Neural crest cell (in vitro differentiated cells): Measurements from ENCODE around the gene UBAP2. TPM values are rescaled to one million over a fixed set of nuclear protein-coding genes. Genes with fewer than 3 reads are reported as not detected.

Experiments
- DNase-seq: peaks from one replicate; pipeline ENCODE4 v3.0.0; 2021; ENCODE audit warnings: low read depth, mixed read lengths, low spot score
- H3K27ac Mint-ChIP-seq: one replicate; pipeline ENCODE4 v1.8.0; 2021; ENCODE audit warnings: mild to moderate bottlenecking, mixed read lengths; ENCODE audit not compliant: unreplicated experiment
- H3K27me3 Mint-ChIP-seq: 2 replicates; pipeline ENCODE4 v1.8.0; 2021; ENCODE audit warnings: low read depth, mild to moderate bottlenecking, mixed read lengths
- H3K36me3 Mint-ChIP-seq: 2 replicates; pipeline ENCODE4 v1.8.0; 2021; ENCODE audit warnings: low read depth, mild to moderate bottlenecking, mixed read lengths
- H3K4me1 Mint-ChIP-seq: 2 replicates; pipeline ENCODE4 v1.8.0; 2021; ENCODE audit warnings: mixed read lengths
- H3K4me3 Mint-ChIP-seq: one replicate; pipeline ENCODE4 v1.8.0; 2021; ENCODE audit warnings: mild to moderate bottlenecking, mixed read lengths
- H3K9me3 Mint-ChIP-seq: 2 replicates; pipeline ENCODE4 v1.8.0; 2021; ENCODE audit warnings: mixed read lengths
- total RNA-seq: library from RNA; stranded (reverse); gene quantifications from 2 replicates; pipeline ENCODE4 v1.2.1, GENCODE V29; 2021
- TF ChIP-seq, protein P1 (sequence below): fragments of 200-600 bp; sonication (generic); conservative IDR thresholded peaks from 2 replicates; pipeline ENCODE4 v1.5.0; 2021; ENCODE audit warnings: antibody characterized with exemption, mild to moderate bottlenecking

Gene UBAP2
- total RNA-seq, 1 donor from 2014 or later: 62.7 TPM

DNA sequence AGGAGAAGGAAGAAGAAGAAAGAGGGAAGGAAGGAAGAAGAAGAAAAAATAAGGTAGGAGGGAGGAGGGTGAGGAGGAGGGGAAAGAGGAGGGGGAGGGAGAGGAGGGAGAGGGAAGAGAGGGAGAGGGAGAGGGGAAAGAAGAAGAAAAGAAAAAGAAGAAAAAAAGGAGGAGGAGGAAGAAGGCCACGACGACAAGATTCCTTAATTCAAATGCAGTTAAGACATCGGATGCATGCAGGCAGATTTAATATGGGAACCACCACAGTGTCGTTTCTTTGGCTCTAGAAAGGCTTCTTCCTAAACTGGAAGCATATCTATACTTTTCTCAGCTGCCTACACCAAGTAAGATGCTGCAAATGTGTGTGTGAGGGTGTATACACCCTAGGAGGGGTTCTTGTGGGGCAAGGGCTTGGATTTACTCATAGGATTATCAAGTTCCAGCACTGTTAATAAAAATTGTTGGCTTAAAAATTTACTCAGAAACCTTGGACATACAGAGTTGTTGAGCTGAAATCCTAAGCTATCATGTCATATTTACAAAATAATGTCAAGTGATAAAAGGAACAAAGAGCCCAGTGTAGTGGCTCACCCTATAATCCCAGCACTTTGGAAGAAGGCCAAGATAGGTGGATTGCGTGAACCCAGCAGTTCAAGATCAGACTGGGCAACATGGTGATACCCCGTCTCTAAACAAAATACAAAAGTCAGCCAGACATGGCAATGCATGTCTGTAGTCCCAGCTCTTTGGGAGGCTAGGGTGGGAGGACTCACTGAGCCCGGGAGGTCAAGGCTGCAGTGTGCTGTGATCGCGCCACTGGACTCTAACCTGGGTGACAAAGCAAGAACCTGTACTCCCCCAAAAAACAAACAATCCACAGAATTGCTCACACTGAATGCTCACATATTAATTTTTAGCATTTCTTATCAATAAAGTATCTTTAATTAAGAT is 108.5 kb downstream of the UBAP2 start:
- no peaks in the 10 kb centered on the region for H3K9me3 Mint-ChIP-seq
- TF ChIP-seq, protein P1, sequence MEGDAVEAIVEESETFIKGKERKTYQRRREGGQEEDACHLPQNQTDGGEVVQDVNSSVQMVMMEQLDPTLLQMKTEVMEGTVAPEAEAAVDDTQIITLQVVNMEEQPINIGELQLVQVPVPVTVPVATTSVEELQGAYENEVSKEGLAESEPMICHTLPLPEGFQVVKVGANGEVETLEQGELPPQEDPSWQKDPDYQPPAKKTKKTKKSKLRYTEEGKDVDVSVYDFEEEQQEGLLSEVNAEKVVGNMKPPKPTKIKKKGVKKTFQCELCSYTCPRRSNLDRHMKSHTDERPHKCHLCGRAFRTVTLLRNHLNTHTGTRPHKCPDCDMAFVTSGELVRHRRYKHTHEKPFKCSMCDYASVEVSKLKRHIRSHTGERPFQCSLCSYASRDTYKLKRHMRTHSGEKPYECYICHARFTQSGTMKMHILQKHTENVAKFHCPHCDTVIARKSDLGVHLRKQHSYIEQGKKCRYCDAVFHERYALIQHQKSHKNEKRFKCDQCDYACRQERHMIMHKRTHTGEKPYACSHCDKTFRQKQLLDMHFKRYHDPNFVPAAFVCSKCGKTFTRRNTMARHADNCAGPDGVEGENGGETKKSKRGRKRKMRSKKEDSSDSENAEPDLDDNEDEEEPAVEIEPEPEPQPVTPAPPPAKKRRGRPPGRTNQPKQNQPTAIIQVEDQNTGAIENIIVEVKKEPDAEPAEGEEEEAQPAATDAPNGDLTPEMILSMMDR: no peak
- H3K4me3 Mint-ChIP-seq: no peak overlapping the region
- DNase-seq: no peak
- no peaks in the 10 kb centered on the region for H3K4me1 Mint-ChIP-seq
- H3K36me3 Mint-ChIP-seq: peaks cover 29% of the 10 kb centered on the region
- no peak overlapping the region for H3K27ac Mint-ChIP-seq
- H3K27me3 Mint-ChIP-seq: no peaks in the 10 kb centered on the region

DNA sequence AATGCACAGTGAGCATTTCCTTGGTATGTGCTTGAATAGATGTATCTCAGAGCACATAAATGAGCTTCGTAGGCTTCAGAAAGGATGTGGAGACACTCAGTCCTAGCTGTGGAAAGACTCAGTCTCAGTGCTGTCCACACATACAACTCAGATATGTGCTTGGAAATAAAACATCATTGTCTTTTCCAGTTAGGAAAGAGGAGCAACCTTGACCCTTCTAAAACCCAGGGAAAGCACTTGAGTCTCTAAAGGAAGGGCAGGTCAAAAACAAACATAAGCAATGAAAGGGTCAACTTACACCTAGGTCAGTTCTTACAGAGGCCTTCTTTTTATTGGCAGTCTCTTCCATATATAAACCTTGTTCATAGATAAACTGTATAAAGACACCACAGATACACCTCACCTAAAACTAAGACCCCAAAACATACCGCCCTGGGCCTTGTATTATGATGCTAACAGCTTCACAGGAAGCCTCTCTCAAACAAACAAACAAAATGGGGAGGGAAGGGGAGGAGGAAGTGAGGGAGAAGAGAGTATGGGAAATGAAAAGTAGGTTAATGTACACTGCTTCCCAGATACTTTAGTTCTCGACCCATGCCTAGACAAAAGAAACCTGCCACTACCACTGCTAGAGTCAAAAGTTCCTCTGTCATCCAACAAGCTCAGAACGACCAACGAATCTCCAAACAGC is 114.4 kb downstream of the UBAP2 start:
- TF ChIP-seq, protein P1: no peak
- Mint-ChIP-seq H3K27ac (no peak overlapping the region), H3K4me3 (no peak overlapping the region), H3K9me3 (no peaks in the 10 kb centered on the region), H3K36me3 (peaks cover 34% of the 10 kb centered on the region), H3K27me3 (no peaks in the 10 kb centered on the region), H3K4me1 (no peaks in the 10 kb centered on the region)
- DNase-seq: no peak

DNA sequence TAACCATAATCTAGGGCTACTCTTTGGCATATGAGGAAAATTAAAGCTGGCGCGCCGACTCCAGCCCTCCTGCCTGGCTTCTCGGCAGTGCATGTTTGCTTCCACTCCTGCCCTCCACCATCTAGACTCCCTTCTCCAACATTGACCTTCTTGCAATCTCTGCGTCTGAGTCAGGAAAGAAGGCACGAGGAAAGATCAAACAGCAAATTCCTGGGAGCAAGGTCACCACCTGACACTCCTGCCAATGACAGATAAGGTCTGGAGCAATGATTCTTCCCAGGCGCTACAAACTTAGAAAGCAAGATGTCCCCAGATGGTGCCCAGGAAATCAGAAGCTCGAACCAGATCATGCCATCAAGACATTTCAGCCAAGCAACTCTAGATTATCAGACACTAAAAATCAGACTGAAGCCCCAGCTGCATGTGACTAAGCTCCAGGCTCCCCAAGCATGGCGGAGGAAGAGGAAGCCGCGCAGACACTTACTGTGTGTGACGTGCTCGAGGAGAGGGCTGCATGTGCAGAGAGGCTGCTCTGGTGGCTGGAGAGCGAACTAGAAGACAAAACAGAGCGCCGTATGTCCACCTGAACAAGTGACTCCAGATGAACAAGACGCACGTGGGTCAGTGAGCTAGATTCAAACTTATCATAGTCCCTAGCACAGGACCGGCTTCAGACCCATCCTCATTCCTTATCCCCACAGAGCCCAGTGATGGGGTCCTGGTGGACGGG is 116.4 kb downstream of the UBAP2 start:
- no peak for DNase-seq
- Mint-ChIP-seq H3K27me3 (no peaks in the 10 kb centered on the region), H3K27ac (peak overlapping the region; percentile 50), H3K9me3 (no peaks in the 10 kb centered on the region), H3K4me3 (no peak overlapping the region), H3K36me3 (peaks cover 35% of the 10 kb centered on the region), H3K4me1 (no peaks in the 10 kb centered on the region)
- TF ChIP-seq, protein P1: no peak

DNA sequence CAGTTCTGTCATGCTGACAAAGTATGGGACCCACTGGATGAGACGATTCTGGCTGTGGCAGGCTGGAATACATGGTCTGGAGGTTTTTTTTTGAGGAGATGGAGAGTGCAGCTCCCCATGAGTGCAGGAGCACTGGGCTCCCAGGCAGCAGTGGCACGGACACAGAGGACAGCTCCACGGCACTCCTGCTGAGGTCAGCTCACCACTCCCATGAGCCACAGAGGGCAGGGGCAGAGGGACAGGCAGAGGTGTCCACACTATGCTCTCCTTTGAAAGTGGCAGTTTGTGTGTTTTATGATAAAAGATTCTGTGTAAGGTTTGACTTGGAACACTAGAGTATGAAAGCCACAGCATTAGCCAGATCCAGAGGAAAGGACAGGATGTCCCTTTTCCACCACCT is 117.4 kb downstream of the UBAP2 start:
- no peaks in the 10 kb centered on the region for H3K4me1 Mint-ChIP-seq
- H3K27ac Mint-ChIP-seq: peak overlapping the region; percentile 63
- H3K36me3 Mint-ChIP-seq: peaks cover 34% of the 10 kb centered on the region
- no peak for DNase-seq
- no peaks in the 10 kb centered on the region for H3K27me3 Mint-ChIP-seq
- TF ChIP-seq, protein P1: no peak
- no peak overlapping the region for H3K4me3 Mint-ChIP-seq
- H3K9me3 Mint-ChIP-seq: no peaks in the 10 kb centered on the region

DNA sequence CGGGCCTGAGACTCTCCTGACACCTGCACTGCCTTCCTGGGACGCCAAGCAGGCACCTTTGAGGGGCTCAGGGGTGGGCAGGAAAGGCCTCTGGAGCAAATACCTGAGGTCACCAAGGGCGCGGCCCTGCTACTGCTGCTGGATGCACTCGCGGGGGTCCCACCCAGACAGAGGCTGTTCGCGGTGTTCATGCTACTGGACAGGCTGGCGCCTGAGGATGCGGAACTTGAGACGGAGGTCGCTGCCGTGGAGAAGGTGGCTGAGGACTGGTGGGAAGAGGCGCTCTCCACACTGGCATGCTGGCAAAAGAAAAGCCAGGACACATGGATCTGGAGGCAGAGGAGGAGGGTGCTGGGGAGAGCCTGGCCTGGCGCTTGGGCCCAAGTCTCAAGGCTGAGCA is 121.0 kb downstream of the UBAP2 start:
- no peaks in the 10 kb centered on the region for H3K9me3 Mint-ChIP-seq
- peak overlapping the region; percentile 56 for H3K4me3 Mint-ChIP-seq
- DNase-seq: no peak
- no peaks in the 10 kb centered on the region for H3K27me3 Mint-ChIP-seq
- H3K27ac Mint-ChIP-seq: peak overlapping the region; percentile 89
- TF ChIP-seq, protein P1: no peak
- H3K4me1 Mint-ChIP-seq: no peaks in the 10 kb centered on the region
- H3K36me3 Mint-ChIP-seq: peaks cover 23% of the 10 kb centered on the region
